CD4-positive, alpha-beta T cell treated with Interleukin-17A for 4 hours (primary cell): Measurements from ENCODE around the gene KIDINS220.
A peak's percentile ranks its signal among the peaks of the same experiment; 100 is the strongest.

Source experiments
- DNase-seq: peaks from one replicate; pipeline ENCODE4 v3.0.0-alpha.2; 2020; ENCODE audit warnings: mixed read lengths

Gene KIDINS220

GRCh38 chr2:8685697-8686358, 151.6 kb downstream of the KIDINS220 start:
- peak; percentile 82 for DNase-seq

- peak; percentile 54 for DNase-seq
Observed at GRCh38 chr2:8684878-8685696, 152.3 kb downstream of the KIDINS220 start.

GRCh38 chr2:8684540-8684877, 152.9 kb downstream of the KIDINS220 start:
- DNase-seq, result peak; percentile 39

- peak; percentile 59 for DNase-seq
Observed at GRCh38 chr2:8682719-8683667, 154.4 kb downstream of the KIDINS220 start.

- DNase-seq, result peak; percentile 99
Observed at GRCh38 chr2:8681786-8682692, 155.4 kb downstream of the KIDINS220 start, which contains the start of gene ID2. Gene ID2, plus strand, starts transcription at chr2:8682056. Its CDS starts 110 bp downstream, at chr2:8682166.

DNA sequence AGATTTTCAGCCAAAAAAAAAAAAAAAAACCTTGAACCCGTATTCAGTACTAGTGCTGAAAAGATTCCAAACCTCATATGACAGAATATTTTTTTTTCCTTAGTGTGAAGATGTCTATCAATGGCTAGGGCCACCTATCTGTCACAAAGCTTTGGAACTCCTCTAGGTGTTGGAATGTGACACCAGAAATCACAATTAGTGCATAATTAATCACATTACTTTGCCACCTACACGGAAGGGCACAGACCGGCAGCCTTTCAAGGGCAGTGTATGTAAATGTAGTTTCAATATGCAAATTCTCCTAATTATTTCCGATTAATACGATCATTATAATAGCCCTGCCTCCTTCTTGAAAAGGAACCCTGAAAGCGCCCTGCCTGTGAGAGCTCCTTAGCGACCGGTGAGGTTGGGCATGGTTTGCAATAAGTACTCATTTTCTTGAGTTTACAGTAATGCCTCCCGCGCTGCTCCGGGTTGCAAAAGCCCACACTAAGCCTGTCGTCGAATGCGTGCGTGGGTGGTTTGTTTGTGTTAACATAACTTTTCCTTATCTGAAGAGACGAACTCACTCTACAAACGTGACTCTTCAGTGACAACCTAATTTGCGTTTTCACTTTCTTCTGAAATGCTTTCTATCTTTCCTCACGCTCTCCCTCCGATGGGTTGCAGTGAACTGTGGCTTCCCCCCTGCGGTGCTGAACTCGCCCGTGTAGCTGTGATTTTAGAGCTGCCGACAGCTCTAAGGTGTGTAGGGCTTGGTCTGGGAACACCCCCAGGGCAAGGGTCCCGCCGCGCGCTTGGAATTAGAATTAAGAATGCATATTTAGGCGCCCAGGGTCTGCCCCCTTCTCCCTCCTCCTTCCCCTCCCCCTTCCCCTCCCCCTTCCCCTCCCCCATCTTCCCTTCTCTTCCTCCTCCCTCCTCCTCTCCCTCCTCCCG, 156.3 kb downstream of the KIDINS220 start:
- peak; percentile 64 for DNase-seq

DNA sequence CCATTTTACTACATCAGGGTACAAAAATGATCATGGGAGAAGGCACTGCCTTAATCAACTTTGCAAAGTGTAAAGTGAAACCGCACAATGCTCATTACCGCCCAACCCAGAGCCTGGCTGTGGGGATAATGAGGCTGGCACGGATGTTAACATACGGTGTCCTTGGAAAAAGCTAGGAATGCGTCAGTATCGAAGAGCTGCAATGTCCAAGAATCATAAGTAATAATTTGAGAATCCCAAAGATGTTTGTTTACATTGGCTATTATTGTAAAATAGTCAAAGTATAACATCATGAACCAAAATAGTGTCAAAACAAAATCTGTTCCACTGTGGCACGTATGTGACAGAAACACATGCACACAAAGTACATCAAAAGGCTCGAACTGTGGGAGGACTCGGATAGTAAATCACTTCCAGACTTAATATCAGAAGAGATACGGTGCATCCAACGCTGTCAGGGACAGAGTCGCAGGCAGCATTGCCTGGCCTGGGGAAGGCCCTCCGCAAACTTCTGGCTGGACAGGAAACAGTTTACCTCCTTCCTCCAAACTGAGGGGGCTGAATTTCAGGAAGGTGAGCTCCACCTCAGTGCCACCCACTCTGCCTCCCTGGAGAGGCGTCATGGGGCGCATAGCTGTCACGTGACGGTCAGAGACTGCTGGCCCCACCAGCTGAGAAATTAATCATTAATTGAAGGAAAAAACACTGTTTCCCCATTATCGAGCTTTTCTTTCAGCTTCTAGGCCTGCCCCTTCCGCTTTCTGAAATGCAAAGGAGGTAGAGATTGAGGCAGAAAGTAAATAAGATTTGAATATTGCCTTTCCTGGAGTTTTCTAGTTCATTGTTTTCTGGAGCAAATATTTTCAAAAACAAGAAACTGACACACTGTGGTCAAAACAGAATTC, 157.3 kb downstream of the KIDINS220 start:
- DNase-seq, result no peak

DNA sequence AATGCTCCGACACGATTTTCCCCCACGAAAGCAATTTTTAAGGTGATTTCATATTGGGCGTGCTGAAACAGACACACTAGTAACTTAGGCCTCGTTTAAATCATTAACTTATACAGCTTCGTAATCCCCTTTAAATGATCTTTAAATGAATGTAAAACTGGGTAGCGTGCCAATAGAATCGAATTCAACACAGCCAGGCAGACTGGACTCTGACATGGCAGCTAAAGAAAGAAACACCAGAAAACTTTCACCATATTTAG, 157.9 kb downstream of the KIDINS220 start:
- DNase-seq, result no peak
